ENCODE data around the gene ZNF341. TPM values are rescaled to one million over a fixed set of nuclear protein-coding genes. Genes with fewer than 3 reads are reported as not detected.

Gene ZNF341
- total and polyA plus RNA-seq, 10 donors = 2.3 to 6.7 (median 4.5) TPM

DNA sequence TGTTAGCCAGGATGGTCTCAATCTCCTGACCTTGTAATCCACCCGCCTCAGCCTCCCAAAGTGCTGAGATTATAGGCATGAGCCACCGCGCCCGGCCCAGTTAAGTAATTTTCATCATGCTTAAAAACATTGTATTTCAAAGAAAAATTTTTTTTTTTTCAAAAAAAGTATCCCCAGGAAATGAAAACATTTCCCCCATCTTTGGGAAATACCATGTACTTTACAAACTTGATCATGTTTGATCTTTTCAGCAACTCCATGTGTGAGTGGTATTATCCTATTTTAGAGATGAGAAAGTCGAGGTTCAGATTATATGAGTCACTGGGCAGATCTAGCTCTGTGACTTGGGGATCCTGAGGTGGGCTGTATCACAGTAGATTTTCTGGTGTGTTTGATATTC, 91.2 kb downstream of the ZNF341 start:
- Histone ChIP-seq H3K4me1 (peaks cover 26 to 92% (median 68%) of the 10 kb centered on the region in 6 donors), H3K27me3 (replicated peaks in 1 of 7) (no peaks in the 10 kb centered on the region), H3K27ac (no peak overlapping the region), H3K4me3 (no peak overlapping the region), H3K9me3 (no peaks in the 10 kb centered on the region), H3K36me3 (peaks cover 0 to 35% (median 4%) of the 10 kb centered on the region in 6 donors)
- TF ChIP-seq, protein P1, sequence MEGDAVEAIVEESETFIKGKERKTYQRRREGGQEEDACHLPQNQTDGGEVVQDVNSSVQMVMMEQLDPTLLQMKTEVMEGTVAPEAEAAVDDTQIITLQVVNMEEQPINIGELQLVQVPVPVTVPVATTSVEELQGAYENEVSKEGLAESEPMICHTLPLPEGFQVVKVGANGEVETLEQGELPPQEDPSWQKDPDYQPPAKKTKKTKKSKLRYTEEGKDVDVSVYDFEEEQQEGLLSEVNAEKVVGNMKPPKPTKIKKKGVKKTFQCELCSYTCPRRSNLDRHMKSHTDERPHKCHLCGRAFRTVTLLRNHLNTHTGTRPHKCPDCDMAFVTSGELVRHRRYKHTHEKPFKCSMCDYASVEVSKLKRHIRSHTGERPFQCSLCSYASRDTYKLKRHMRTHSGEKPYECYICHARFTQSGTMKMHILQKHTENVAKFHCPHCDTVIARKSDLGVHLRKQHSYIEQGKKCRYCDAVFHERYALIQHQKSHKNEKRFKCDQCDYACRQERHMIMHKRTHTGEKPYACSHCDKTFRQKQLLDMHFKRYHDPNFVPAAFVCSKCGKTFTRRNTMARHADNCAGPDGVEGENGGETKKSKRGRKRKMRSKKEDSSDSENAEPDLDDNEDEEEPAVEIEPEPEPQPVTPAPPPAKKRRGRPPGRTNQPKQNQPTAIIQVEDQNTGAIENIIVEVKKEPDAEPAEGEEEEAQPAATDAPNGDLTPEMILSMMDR (IDR thresholded peaks at IDR 0.05 in 8 of 11, conservative IDR thresholded peaks at IDR 0.05 in 3 of 11) = no peak
- TF ChIP-seq POLR2A (IDR thresholded peaks at IDR 0.05) (no peak), POLR2AphosphoS5 (IDR thresholded peaks at IDR 0.05) (no peak)
- WGBS, 5 donors = 88 to 93% (median 91%) methylated on average over 5 of the region's 5 CpGs
- intact Hi-C loops (cut with DNase I; ENCODE audit: low total_unique reads) = no loop called here
- DNase-seq = no peak

DNA sequence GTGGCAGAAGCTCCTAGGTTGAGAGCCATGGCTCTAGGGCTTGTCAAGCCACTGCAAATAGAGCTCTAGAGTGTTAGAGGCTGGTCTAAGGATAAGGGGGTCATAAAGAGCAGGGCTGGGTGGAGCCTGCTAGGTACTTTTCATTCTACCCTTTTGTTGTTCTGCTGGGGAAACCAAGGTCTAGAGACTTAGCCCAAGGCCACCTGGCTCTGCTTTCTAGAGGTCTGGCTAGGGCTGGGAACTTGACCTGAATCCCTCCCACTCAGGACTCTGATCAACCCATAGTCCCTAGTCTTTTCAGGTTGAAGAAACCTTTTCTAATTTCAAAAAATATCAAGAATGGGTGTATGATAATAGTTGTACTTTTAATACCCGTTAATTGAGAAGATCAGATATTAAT, 93.1 kb downstream of the ZNF341 start:
- Histone ChIP-seq H3K27me3 (replicated peaks in 1 of 7) (no peaks in the 10 kb centered on the region), H3K27ac (peak overlapping the region in 1 of 8 donors; percentile 0), H3K4me3 (no peak overlapping the region), H3K36me3 (peaks cover 0 to 19% (median 4%) of the 10 kb centered on the region in 6 donors), H3K4me1 (peaks cover 28 to 92% (median 66%) of the 10 kb centered on the region in 6 donors), H3K9me3 (no peaks in the 10 kb centered on the region)
- intact Hi-C loops (cut with DNase I; ENCODE audit: low total_unique reads) = no loop called here
- DNase-seq = no peak
- WGBS, 5 donors = 93 to 98% (median 97%) methylated on average over 1 of the region's 1 CpG
- no peak for TF ChIP-seq POLR2AphosphoS5 (IDR thresholded peaks at IDR 0.05)
- TF ChIP-seq, protein P1 (IDR thresholded peaks at IDR 0.05 in 8 of 11, conservative IDR thresholded peaks at IDR 0.05 in 3 of 11) = no peak
- no peak for TF ChIP-seq POLR2A (IDR thresholded peaks at IDR 0.05)

DNA sequence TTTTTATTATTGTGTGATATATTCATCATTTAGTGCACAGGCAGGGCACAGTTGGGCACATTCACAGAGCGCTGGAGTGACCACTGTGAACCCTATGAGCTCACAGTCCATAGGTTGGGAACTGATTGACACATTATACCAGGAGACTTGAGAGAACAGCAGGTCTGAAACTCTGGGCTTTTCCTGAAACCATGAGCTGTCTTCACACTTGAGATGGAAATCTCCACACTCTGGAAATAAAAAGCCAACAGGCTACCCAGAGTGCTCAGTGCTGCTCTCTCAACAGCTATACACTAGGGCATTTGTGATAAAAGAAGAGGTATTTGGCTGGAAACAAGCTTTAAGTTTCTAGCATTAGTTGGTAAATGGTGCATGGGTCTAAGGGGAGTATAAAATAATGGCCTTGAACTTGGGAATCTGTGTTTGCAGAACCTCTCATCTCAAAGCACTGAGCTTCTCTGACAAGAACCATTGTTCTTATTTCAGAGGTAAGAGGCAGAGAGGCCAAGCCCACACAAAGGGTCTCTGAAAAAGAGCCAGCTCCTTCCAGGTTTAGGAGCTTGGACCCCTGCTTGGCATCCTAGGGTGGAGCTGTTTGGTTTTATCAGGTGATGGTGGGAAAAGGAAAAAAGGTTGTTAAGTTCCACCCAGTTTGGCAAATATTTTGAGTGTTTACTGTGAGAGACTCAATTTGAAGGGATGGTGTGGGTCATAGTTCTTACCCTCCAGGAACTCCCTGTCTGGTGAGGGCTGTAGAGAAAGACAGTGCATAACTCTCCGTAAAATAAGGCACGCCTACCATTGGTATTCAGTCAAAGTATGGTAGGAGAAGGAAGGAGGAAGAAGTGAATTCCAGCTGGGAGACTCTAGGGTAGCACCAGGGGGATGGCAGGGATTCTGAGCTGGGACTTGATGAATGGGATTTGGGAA, 93.8 kb downstream of the ZNF341 start:
- DNase-seq = no peak
- Histone ChIP-seq H3K36me3 (peaks cover 0 to 19% (median 4%) of the 10 kb centered on the region in 6 donors), H3K4me1 (peaks cover 23 to 92% (median 67%) of the 10 kb centered on the region in 6 donors), H3K4me3 (no peak overlapping the region), H3K27me3 (replicated peaks in 1 of 7) (no peaks in the 10 kb centered on the region), H3K9me3 (no peaks in the 10 kb centered on the region), H3K27ac (peak overlapping the region in 2 of 8 donors; percentile 31 to 49)
- intact Hi-C loops (cut with DNase I; ENCODE audit: low total_unique reads) = no loop called here
- WGBS, 5 donors = 82 to 98% (median 92%) methylated on average over 3 of the region's 3 CpGs
- TF ChIP-seq, protein P1 (IDR thresholded peaks at IDR 0.05 in 8 of 11, conservative IDR thresholded peaks at IDR 0.05 in 3 of 11) = no peak
- TF ChIP-seq POLR2A (IDR thresholded peaks at IDR 0.05) (no peak), POLR2AphosphoS5 (IDR thresholded peaks at IDR 0.05) (no peak)

DNA sequence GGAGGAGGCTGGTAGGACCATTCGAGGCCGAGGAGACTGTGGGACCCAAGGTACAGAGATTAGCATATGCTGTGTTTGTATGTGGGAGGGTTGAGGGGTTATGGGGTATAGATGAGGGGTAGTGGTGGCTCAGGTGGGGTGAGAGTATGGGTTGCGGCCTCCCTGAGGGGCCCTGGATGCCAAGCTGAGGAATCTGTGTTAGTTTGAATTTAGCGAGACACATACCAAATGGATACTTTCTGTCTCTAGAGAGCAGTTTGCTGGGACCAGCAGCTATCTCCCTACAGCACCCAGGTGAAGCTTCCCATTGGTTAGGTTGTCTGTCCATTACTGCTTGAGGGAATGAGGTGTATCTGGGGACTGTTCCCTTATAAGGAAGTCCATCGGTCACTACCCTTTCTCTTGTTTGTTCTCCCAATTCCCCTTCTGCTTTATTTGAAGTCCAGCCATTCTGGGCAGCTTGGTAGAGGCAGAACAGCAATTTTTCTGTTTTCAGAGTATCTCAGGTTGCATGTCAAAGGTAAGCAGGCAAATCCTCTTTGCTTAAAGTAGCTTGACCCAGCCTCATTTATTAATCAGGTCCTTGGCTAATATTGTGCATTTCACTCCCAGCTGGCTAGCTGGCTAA, 94.6 kb downstream of the ZNF341 start:
- intact Hi-C loops (cut with DNase I; ENCODE audit: low total_unique reads) = no loop called here
- H3K27ac ChIP-seq = peak overlapping the region in 2 of 8 donors; percentile 31 to 49
- WGBS, 5 donors = 83 to 92% (median 86%) methylated on average over 5 of the region's 5 CpGs

More for the DNA sequence above, 94.6 kb downstream of the ZNF341 start:
- Histone ChIP-seq H3K4me3 (no peak overlapping the region), H3K36me3 (peaks cover 0 to 25% (median 4%) of the 10 kb centered on the region in 6 donors), H3K9me3 (no peaks in the 10 kb centered on the region), H3K27me3 (replicated peaks in 1 of 7) (no peaks in the 10 kb centered on the region), H3K4me1 (peaks cover 22 to 92% (median 69%) of the 10 kb centered on the region in 6 donors)
- no peak for TF ChIP-seq POLR2A (IDR thresholded peaks at IDR 0.05)
- no peak for TF ChIP-seq POLR2AphosphoS5 (IDR thresholded peaks at IDR 0.05)
- TF ChIP-seq, protein P1 (IDR thresholded peaks at IDR 0.05 in 8 of 11, conservative IDR thresholded peaks at IDR 0.05 in 3 of 11) = no peak
- no peak for DNase-seq

All from spleen (tissue), 11 donors.